HepG2 (cell line): ENCODE data around the gene GOLGA3. TPM values are rescaled to one million over a fixed set of nuclear protein-coding genes. Genes with fewer than 3 reads are reported as not detected.

Experiments
- ATAC-seq: fragments of 200-7000 bp; cut with Tn5 transposase; 3 replicates; pipeline ENCODE4 v1.9.1; 2020; ENCODE audit warnings: mild to moderate bottlenecking, moderate library complexity
- BruUV-seq: library from RNA; stranded (reverse); fragments of 400-500 nt; replicated peaks from 2 replicates; lab custom pipeline; 2021; lab: Mats Ljungman, UMichigan
- CTCF ChIA-PET: fragments of 300-600 bp; formaldehyde crosslinking; extraction: SDS; loops from one replicate; lab custom pipeline; 2021; ENCODE audit warnings: low total read pairs, inconsistent platforms, low intra/inter-chr PET ratio; lab: Yijun Ruan, JAX
- POLR2A ChIA-PET: fragments of 350-600 bp; sonication (Branson Sonifier 250); formaldehyde crosslinking; loops from one replicate; lab custom pipeline; 2020; ENCODE audit warnings: antibody characterized with exemption, inconsistent platforms; lab: Yijun Ruan, JAX
- DNase-seq: peaks from one replicate; pipeline ENCODE4 v3.0.0-alpha.2; 2015; ENCODE audit warnings: low spot score
- FAIRE-seq: peaks from 3 replicates; lab custom pipeline; 2011; peaks lifted over from hg19 to GRCh38; lab: Jason Lieb, UNC
- H2AFZ ChIP-seq: one replicate; pipeline ENCODE4 v1.6.1; 2011; ENCODE audit warnings: low read length, inconsistent platforms
- H3K27ac ChIP-seq: fragments of 300-600 bp; 3 replicates; pipeline ENCODE4 v1.8.0; 2011; ENCODE audit warnings: mixed run types, mild to moderate bottlenecking, mixed read lengths, low read length, inconsistent platforms; ENCODE audit not compliant: insufficient read depth; ENCODE audit errors: extremely low read length
- H3K27me3 ChIP-seq, 2 experiments: fragments of 200-600 bp in 1 of 2; 2 replicates in 1 of 2; 3 replicates in 1 of 2; pipeline versions ENCODE4 v1.6.0 to v1.8.0; 2011; ENCODE audit warnings: low read length in 2 of 2, mild to moderate bottlenecking in 2 of 2, moderate library complexity in 2 of 2, inconsistent platforms in 1 of 2; ENCODE audit not compliant: insufficient read depth in 2 of 2, control insufficient read depth in 1 of 2
- H3K36me3 ChIP-seq, 2 experiments: fragments of 200-600 bp in 1 of 2; replicated peaks in 1 of 2; 2 replicates in 1 of 2; 3 replicates in 1 of 2; pipeline versions ENCODE4 v1.5.1 to v1.8.0; 2011; ENCODE audit warnings: low read length in 2 of 2, inconsistent platforms in 1 of 2; ENCODE audit not compliant: insufficient read depth in 2 of 2, control insufficient read depth in 1 of 2
- H3K4me1 ChIP-seq: 2 replicates; pipeline ENCODE4 v1.5.1; 2012; ENCODE audit warnings: low read length, inconsistent platforms; ENCODE audit not compliant: insufficient read depth
- H3K4me2 ChIP-seq: 2 replicates; pipeline ENCODE4 v1.6.0; 2011; ENCODE audit warnings: low read depth, low read length, inconsistent platforms
- H3K4me3 ChIP-seq, 3 experiments: fragments of 200-600 bp in 1 of 3; sonication (generic), shearing (Covaris generic) in 1 of 3; replicated peaks in 1 of 3; 2 replicates each; pipeline ENCODE4 v1.5.1; 2011 to 2016; ENCODE audit warnings: low read length in 3 of 3, inconsistent platforms in 2 of 3, low read depth in 2 of 3, mild to moderate bottlenecking in 2 of 3, control low read depth in 1 of 3, mixed read lengths in 1 of 3; ENCODE audit not compliant: insufficient read depth in 1 of 3
- H3K79me2 ChIP-seq: one replicate; pipeline ENCODE4 v1.6.1; 2011; ENCODE audit warnings: low read length, inconsistent platforms; ENCODE audit not compliant: insufficient read depth
- H3K9ac ChIP-seq: 2 replicates; pipeline ENCODE4 v1.6.0; 2011; ENCODE audit warnings: mild to moderate bottlenecking, low read depth, low read length, inconsistent platforms; ENCODE audit not compliant: insufficient read depth
- H3K9me3 ChIP-seq: 2 replicates; pipeline ENCODE4 v1.5.1; 2012; ENCODE audit warnings: mild to moderate bottlenecking, low read length
- H4K20me1 ChIP-seq: 2 replicates; pipeline ENCODE4 v1.6.0; 2011; ENCODE audit warnings: inconsistent platforms, mild to moderate bottlenecking, low read length, moderate library complexity; ENCODE audit not compliant: insufficient read depth
- CENPT ChIP-seq: sonication (generic); formaldehyde crosslinking; IDR thresholded peaks from 2 replicates; pipeline ENCODE4 v1.8.0; 2022; ENCODE audit warnings: low read depth, mild to moderate bottlenecking, moderate library complexity, missing genetic modification reagents
- FOSL2 ChIP-seq: sonication (generic); formaldehyde crosslinking; IDR thresholded peaks from 2 replicates; pipeline ENCODE4 v1.4.0; 2020; ENCODE audit warnings: missing genetic modification reagents
- HOXD1 ChIP-seq: sonication (generic); formaldehyde crosslinking; IDR thresholded peaks from 2 replicates; pipeline ENCODE4 v1.5.0; 2020; ENCODE audit warnings: missing genetic modification reagents
- MYC ChIP-seq: sonication (generic); formaldehyde crosslinking; IDR thresholded peaks from 2 replicates; pipeline ENCODE4 v1.9.0; 2021; ENCODE audit warnings: missing genetic modification reagents, borderline replicate concordance
- NR3C1 ChIP-seq: sonication (generic); formaldehyde crosslinking; IDR thresholded peaks from 2 replicates; pipeline ENCODE4 v1.4.0; 2020; ENCODE audit warnings: missing genetic modification reagents
- RARG ChIP-seq: sonication (generic); formaldehyde crosslinking; IDR thresholded peaks from 2 replicates; pipeline ENCODE4 v1.4.0; 2020; ENCODE audit warnings: low read depth, mild to moderate bottlenecking, missing genetic modification reagents
- REPIN1 ChIP-seq: sonication (generic); formaldehyde crosslinking; IDR thresholded peaks from 2 replicates; pipeline ENCODE4 v1.8.0; 2022; ENCODE audit warnings: missing genetic modification reagents, low read depth, mild to moderate bottlenecking, borderline replicate concordance
- THAP11 ChIP-seq: IDR thresholded peaks from 2 replicates; pipeline ENCODE4 v1.6.1; 2016; ENCODE audit warnings: missing biosample characterization, missing genetic modification reagents
- ZNF34 ChIP-seq: sonication (generic); formaldehyde crosslinking; IDR thresholded peaks from 2 replicates; pipeline ENCODE4 v1.4.0; 2020; ENCODE audit warnings: mild to moderate bottlenecking, missing genetic modification reagents, borderline replicate concordance
- ZNF556 ChIP-seq: sonication (generic); formaldehyde crosslinking; IDR thresholded peaks from 2 replicates; pipeline ENCODE4 v1.4.0; 2020; ENCODE audit warnings: mild to moderate bottlenecking, missing genetic modification reagents, borderline replicate concordance
- ZNF572 ChIP-seq: sonication (generic); formaldehyde crosslinking; IDR thresholded peaks from 2 replicates; pipeline ENCODE4 v1.5.1; 2020; ENCODE audit warnings: mild to moderate bottlenecking, missing genetic modification reagents
- WGBS: methylation state at CpG from one replicate; pipeline ENCODE4 v1.1.6; 2017; ENCODE audit warnings: low lambda C conversion rate; 5-methylcytosine and 5-hydroxymethylcytosine counted together
- in situ Hi-C: cut with HindIII; loops from 2 replicates; pipeline ENCODE4 v1.10.0; 2017; ENCODE audit warnings: low pct_unique_long_range_greater_than_20kb; ENCODE audit not compliant: extremely low pct_ligation_motif_present
- intact Hi-C: fragments of 100-400 bp; cut with micrococcal nuclease; formaldehyde crosslinking; loops from one replicate; pipeline ENCODE4 v1.10.0; 2022; ENCODE audit not compliant: unreplicated experiment
- polyA plus RNA-seq, 8 experiments: library from polyadenylated mRNA; depleted of rRNA in 3 of 8; stranded (reverse) in 7 of 8; unstranded in 1 of 8; fragments of >200 nt; fragmentation: Illumina TruSeq in 4 of 8; extraction: Trizol in 4 of 8; gene quantifications; 2 replicates each; pipeline versions ENCODE4 v1.2.1 to v1.2.3, GENCODE V29; 2011 to 2016; ENCODE audit warnings: low read depth in 4 of 8, missing spikeins in 1 of 8, mixed read lengths in 1 of 8; ENCODE audit not compliant: insufficient read depth in 1 of 8
- total RNA-seq, 5 experiments: library from RNA; depleted of rRNA; stranded (reverse); fragments of >200 nt; fragmentation: Illumina TruSeq; extraction: Trizol; gene quantifications; 2 replicates each; pipeline ENCODE4 v1.2.3, GENCODE V29; 2016; ENCODE audit warnings: low read depth in 1 of 5
- TF ChIP-seq, protein P1 (sequence below): IDR thresholded peaks from 2 replicates; pipeline ENCODE4 v1.6.1; 2012; ENCODE audit warnings: low read length, improper control_type of control experiment

Gene GOLGA3
- total and polyA plus RNA-seq, 2 of the 13 experiments (the other 11 are each of a cell fraction or from before 2014, with no cell fraction given), result 22.0 to 43.0 TPM

DNA sequence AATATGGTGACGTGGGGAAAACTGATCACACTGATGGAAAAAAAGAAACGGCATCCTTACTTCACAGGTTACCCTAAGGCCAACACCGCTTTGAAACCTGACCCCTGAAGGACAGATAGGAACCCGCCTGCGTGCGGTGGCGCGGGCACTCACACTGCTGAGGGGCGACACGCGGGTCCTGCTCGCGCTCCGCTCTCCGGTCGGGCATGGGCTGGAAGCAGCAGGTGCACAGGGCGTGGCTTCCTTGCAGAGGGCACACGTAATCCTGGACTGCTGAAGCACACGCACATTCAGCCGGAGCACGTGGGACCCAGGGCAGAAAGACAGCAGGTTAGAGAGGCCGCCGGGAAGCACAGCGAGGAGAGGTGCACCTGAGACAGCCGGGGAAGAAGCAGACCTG lies 22.8 kb upstream of the GOLGA3 start:
- H3K9ac ChIP-seq, result no peak overlapping the region
- intact Hi-C loops (no loop called here), in situ Hi-C loops (no loop called here)
- H3K27ac ChIP-seq, result no peak overlapping the region
- ChIA-PET CTCF (no interaction called here), POLR2A (no interaction called here)
- no peak overlapping the region for H3K4me2 ChIP-seq
- DNase-seq, result no peak
- H3K9me3 ChIP-seq, result no peaks in the 10 kb centered on the region
- 95% methylated on average over 25 of the region's 25 CpGs for WGBS
- H3K36me3 ChIP-seq, result peaks cover 16 to 30% of the 10 kb centered on the region in 2 experiments; a peak in 4 of 5 replicates
- no peak for ATAC-seq
- no peaks in the 10 kb centered on the region for H3K4me1 ChIP-seq
- no TSS peak for BruUV-seq
- TF ChIP-seq, protein P1, sequence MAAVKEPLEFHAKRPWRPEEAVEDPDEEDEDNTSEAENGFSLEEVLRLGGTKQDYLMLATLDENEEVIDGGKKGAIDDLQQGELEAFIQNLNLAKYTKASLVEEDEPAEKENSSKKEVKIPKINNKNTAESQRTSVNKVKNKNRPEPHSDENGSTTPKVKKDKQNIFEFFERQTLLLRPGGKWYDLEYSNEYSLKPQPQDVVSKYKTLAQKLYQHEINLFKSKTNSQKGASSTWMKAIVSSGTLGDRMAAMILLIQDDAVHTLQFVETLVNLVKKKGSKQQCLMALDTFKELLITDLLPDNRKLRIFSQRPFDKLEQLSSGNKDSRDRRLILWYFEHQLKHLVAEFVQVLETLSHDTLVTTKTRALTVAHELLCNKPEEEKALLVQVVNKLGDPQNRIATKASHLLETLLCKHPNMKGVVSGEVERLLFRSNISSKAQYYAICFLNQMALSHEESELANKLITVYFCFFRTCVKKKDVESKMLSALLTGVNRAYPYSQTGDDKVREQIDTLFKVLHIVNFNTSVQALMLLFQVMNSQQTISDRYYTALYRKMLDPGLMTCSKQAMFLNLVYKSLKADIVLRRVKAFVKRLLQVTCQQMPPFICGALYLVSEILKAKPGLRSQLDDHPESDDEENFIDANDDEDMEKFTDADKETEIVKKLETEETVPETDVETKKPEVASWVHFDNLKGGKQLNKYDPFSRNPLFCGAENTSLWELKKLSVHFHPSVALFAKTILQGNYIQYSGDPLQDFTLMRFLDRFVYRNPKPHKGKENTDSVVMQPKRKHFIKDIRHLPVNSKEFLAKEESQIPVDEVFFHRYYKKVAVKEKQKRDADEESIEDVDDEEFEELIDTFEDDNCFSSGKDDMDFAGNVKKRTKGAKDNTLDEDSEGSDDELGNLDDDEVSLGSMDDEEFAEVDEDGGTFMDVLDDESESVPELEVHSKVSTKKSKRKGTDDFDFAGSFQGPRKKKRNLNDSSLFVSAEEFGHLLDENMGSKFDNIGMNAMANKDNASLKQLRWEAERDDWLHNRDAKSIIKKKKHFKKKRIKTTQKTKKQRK, result no peak
- TF ChIP-seq RARG (CRISPR knock-in tag) (no peak), ZNF572 (CRISPR knock-in tag) (no peak), ZNF34 (no peak), NR3C1 (CRISPR knock-in tag) (no peak), HOXD1 (CRISPR knock-in tag) (no peak), THAP11 (no peak), FOSL2 (CRISPR knock-in tag) (no peak), MYC (CRISPR knock-in tag) (no peak), REPIN1 (CRISPR knock-in tag) (no peak), CENPT (no peak), ZNF556 (CRISPR knock-in tag) (no peak)
- FAIRE-seq, result no peak
- H4K20me1 ChIP-seq, result no peaks in the 10 kb centered on the region
- H3K4me3 ChIP-seq, result no peak overlapping the region
- no peaks in the 10 kb centered on the region for H3K27me3 ChIP-seq
- H2AFZ ChIP-seq, result no peak overlapping the region
- H3K79me2 ChIP-seq, result no peaks in the 10 kb centered on the region
